H1 (cell line): Measurements from ENCODE around the gene ACSM3. TPM values are rescaled to one million over a fixed set of nuclear protein-coding genes. Genes with fewer than 3 reads are reported as not detected.

Experiments used
- CTCF ChIA-PET: fragments of 300-600 bp; sonication (Branson Sonifier 250); formaldehyde crosslinking; loops from one replicate; lab custom pipeline; 2021; ENCODE audit not compliant: partially characterized antibody; lab: Charles Lee
- POLR2A ChIA-PET: fragments of 300-600 bp; sonication (Branson Sonifier 250); formaldehyde crosslinking; loops from one replicate; lab custom pipeline; 2021; ENCODE audit warnings: inconsistent platforms; ENCODE audit not compliant: partially characterized antibody; lab: Charles Lee
- DNase-seq, 2 experiments: peaks; one replicate each; pipeline versions ENCODE4 v3.0.0 to v3.0.0-alpha.2; 2010 to 2022; ENCODE audit warnings: low spot score in 2 of 2, low read depth in 1 of 2, mixed read lengths in 1 of 2
- FAIRE-seq: peaks from 2 replicates; lab custom pipeline; 2011; peaks lifted over from hg19 to GRCh38; lab: Jason Lieb, UNC
- H2AFZ ChIP-seq: 2 replicates; pipeline ENCODE4 v1.8.1; 2012; ENCODE audit warnings: low read length, inconsistent platforms
- H2AK5ac ChIP-seq: 2 replicates; pipeline ENCODE4 v1.6.1; 2013; ENCODE audit warnings: low read depth, low read length
- H2BK120ac ChIP-seq: replicated peaks from 2 replicates; pipeline ENCODE3; 2013; ENCODE audit warnings: low read depth, low read length, inconsistent platforms
- H2BK12ac ChIP-seq: 2 replicates; pipeline ENCODE4 v1.6.1; 2013; ENCODE audit warnings: low read depth, low read length
- H2BK15ac ChIP-seq: 2 replicates; pipeline ENCODE4 v1.6.1; 2013; ENCODE audit warnings: low read length
- H2BK20ac ChIP-seq: 2 replicates; pipeline ENCODE4 v1.6.1; 2013; ENCODE audit warnings: low read length
- H2BK5ac ChIP-seq: 2 replicates; pipeline ENCODE4 v1.6.1; 2013; ENCODE audit warnings: low read depth, low read length
- H3K14ac ChIP-seq: 2 replicates; pipeline ENCODE4 v1.6.1; 2013; ENCODE audit warnings: inconsistent platforms; ENCODE audit not compliant: insufficient read length
- H3K18ac ChIP-seq: 2 replicates; pipeline ENCODE4 v1.6.1; 2013; ENCODE audit warnings: low read length; ENCODE audit errors: extremely low read depth
- H3K23ac ChIP-seq: 2 replicates; pipeline ENCODE4 v1.6.1; 2013; ENCODE audit warnings: inconsistent platforms; ENCODE audit not compliant: insufficient read length
- H3K23me2 ChIP-seq: 2 replicates; pipeline ENCODE4 v1.6.1; 2013; ENCODE audit warnings: low read depth, low read length
- H3K27ac ChIP-seq: 2 replicates; pipeline ENCODE4 v1.6.1; 2011; ENCODE audit warnings: low read depth, low read length, inconsistent platforms
- H3K27me3 ChIP-seq, 4 experiments: replicated peaks in 1 of 4; 1 replicate in 1 of 4; 2 replicates in 3 of 4; pipeline versions ENCODE4 v1.6.1 to v1.8.1; 2011 to 2013; ENCODE audit warnings: low read length in 3 of 4, mild to moderate bottlenecking in 3 of 4, inconsistent platforms in 2 of 4, mixed read lengths in 2 of 4, moderate library complexity in 1 of 4; ENCODE audit not compliant: control insufficient read depth in 3 of 4, insufficient read depth in 3 of 4; ENCODE audit errors: extremely low read depth in 1 of 4
- H3K36me3 ChIP-seq, 4 experiments: 2 replicates each; pipeline versions ENCODE4 v1.6.1 to v1.8.1; 2011 to 2013; ENCODE audit warnings: mild to moderate bottlenecking in 4 of 4, low read length in 3 of 4, moderate library complexity in 2 of 4, control low read depth in 1 of 4, inconsistent platforms in 1 of 4; ENCODE audit not compliant: insufficient read depth in 4 of 4, control insufficient read depth in 2 of 4
- H3K4ac ChIP-seq: replicated peaks from 2 replicates; pipeline ENCODE3; 2013; ENCODE audit warnings: low read length, low read depth, mixed read lengths, inconsistent platforms; ENCODE audit not compliant: insufficient read length
- H3K4me1 ChIP-seq, 4 experiments: replicated peaks in 1 of 4; 1 replicate in 1 of 4; 2 replicates in 3 of 4; pipeline versions ENCODE4 v1.6.1 to v1.8.1; 2011 to 2013; ENCODE audit warnings: low read length in 3 of 4, inconsistent platforms in 2 of 4, mixed read lengths in 1 of 4; ENCODE audit not compliant: insufficient read depth in 4 of 4, control insufficient read depth in 3 of 4
- H3K4me2 ChIP-seq, 2 experiments: 2 replicates each; pipeline versions ENCODE4 v1.6.1 to v1.8.1; 2011 to 2013; ENCODE audit warnings: low read depth in 2 of 2, low read length in 2 of 2, control low read depth in 1 of 2, inconsistent platforms in 1 of 2, mild to moderate bottlenecking in 1 of 2; ENCODE audit not compliant: insufficient read depth in 1 of 2
- H3K4me3 ChIP-seq, 4 experiments: fragments of 200-600, 300-600 bp in 1 of 4; sonication (generic), shearing (Covaris generic), sonication (Bioruptor Twin) in 1 of 4; 2 replicates each; pipeline versions ENCODE4 v1.5.1 to v1.8.1; 2011 to 2016; ENCODE audit warnings: low read length in 4 of 4, low read depth in 3 of 4, control low read depth in 2 of 4, inconsistent platforms in 2 of 4, mild to moderate bottlenecking in 2 of 4, mixed read lengths in 1 of 4, moderate library complexity in 1 of 4; ENCODE audit not compliant: insufficient read depth in 2 of 4; ENCODE audit errors: extremely low read depth in 1 of 4
- H3K56ac ChIP-seq: replicated peaks from 2 replicates; pipeline ENCODE3; 2013; ENCODE audit warnings: low read depth, mild to moderate bottlenecking, mixed read lengths, low read length, inconsistent platforms; ENCODE audit not compliant: insufficient read length
- H3K79me1 ChIP-seq: 2 replicates; pipeline ENCODE4 v1.6.1; 2013; ENCODE audit warnings: low read depth, low read length, control low read depth
- H3K79me2 ChIP-seq, 2 experiments: 2 replicates each; pipeline versions ENCODE4 v1.6.1 to v1.8.1; 2012 to 2013; ENCODE audit warnings: low read length in 2 of 2, mild to moderate bottlenecking in 2 of 2, inconsistent platforms in 1 of 2; ENCODE audit not compliant: insufficient read depth in 2 of 2, control insufficient read depth in 1 of 2
- H3K9ac ChIP-seq, 4 experiments: replicated peaks in 1 of 4; 1 replicate in 1 of 4; 2 replicates in 3 of 4; pipeline versions ENCODE4 v1.6.1 to v1.8.1; 2011 to 2013; ENCODE audit warnings: low read depth in 3 of 4, low read length in 3 of 4, control low read depth in 2 of 4, mild to moderate bottlenecking in 2 of 4, moderate library complexity in 2 of 4, inconsistent platforms in 1 of 4; ENCODE audit errors: extremely low read depth in 1 of 4
- H3K9me3 ChIP-seq, 2 experiments: 2 replicates each; pipeline versions ENCODE4 v1.6.1 to v1.8.1; 2012 to 2013; ENCODE audit warnings: mild to moderate bottlenecking in 2 of 2, moderate library complexity in 2 of 2, control low read depth in 1 of 2, inconsistent platforms in 1 of 2, low read depth in 1 of 2, low read length in 1 of 2, mixed read lengths in 1 of 2; ENCODE audit not compliant: insufficient read depth in 2 of 2
- H4K20me1 ChIP-seq, 2 experiments: replicated peaks in 1 of 2; 2 replicates each; pipeline versions ENCODE3 to v1.8.1; 2011 to 2013; ENCODE audit warnings: inconsistent platforms in 2 of 2, low read length in 2 of 2, mild to moderate bottlenecking in 1 of 2; ENCODE audit not compliant: insufficient read depth in 2 of 2, control insufficient read depth in 1 of 2
- H4K5ac ChIP-seq: 2 replicates; pipeline ENCODE4 v1.6.1; 2013; ENCODE audit warnings: low read length, low read depth, mixed read lengths, inconsistent platforms; ENCODE audit not compliant: insufficient read length
- H4K8ac ChIP-seq: 2 replicates; pipeline ENCODE4 v1.8.0; 2013; ENCODE audit warnings: mild to moderate bottlenecking, moderate library complexity, low read length, inconsistent platforms; ENCODE audit not compliant: insufficient read depth; ENCODE audit errors: extremely low read depth
- H4K91ac ChIP-seq: replicated peaks from 2 replicates; pipeline ENCODE3; 2013; ENCODE audit warnings: low read length, mixed read lengths, inconsistent platforms; ENCODE audit not compliant: insufficient read length
- CTCF ChIP-seq, 3 experiments: IDR thresholded peaks; 1 replicate in 2 of 3; 2 replicates in 1 of 3; pipeline versions ENCODE4 v1.5.1 to v1.6.1; 2011; ENCODE audit warnings: low read length in 3 of 3, mild to moderate bottlenecking in 3 of 3, inconsistent platforms in 2 of 3, low read depth in 1 of 3, moderate library complexity in 1 of 3; ENCODE audit not compliant: insufficient read depth in 1 of 3; ENCODE audit errors: control extremely low read depth in 1 of 3
- FOSL1 ChIP-seq: IDR thresholded peaks from 2 replicates; pipeline ENCODE4 v1.6.1; 2011; ENCODE audit warnings: mild to moderate bottlenecking, low read depth, low read length, moderate library complexity; ENCODE audit not compliant: insufficient read depth
- JUN ChIP-seq: IDR thresholded peaks from 2 replicates; pipeline ENCODE4 v1.6.1; 2011; ENCODE audit warnings: low read depth, mild to moderate bottlenecking, improper control_type of control experiment, low read length
- PHF8 ChIP-seq: fragments of 200-600 bp; sonication (generic); conservative IDR thresholded peaks from 2 replicates; pipeline ENCODE4 v1.7.1; 2012; ENCODE audit warnings: low read depth, mild to moderate bottlenecking, inconsistent platforms, low read length, moderate library complexity
- TAF1 ChIP-seq: IDR thresholded peaks from 2 replicates; pipeline ENCODE4 v1.6.1; 2011; ENCODE audit warnings: mild to moderate bottlenecking, low read depth, low read length
- TAF7 ChIP-seq: optimal IDR thresholded peaks from 2 replicates; pipeline ENCODE3; 2011; ENCODE audit warnings: low read depth, mild to moderate bottlenecking, inconsistent platforms, low read length, moderate library complexity, borderline replicate concordance
- YY1 ChIP-seq: IDR thresholded peaks from 2 replicates; pipeline ENCODE4 v1.6.1; 2011; ENCODE audit warnings: low read depth, mild to moderate bottlenecking, low read length
- polyA plus RNA-seq, 7 experiments: library from polyadenylated mRNA; depleted of rRNA in 3 of 7; stranded (reverse) in 5 of 7; unstranded in 2 of 7; fragments of >200 nt in 5 of 7; fragments of 200-250 nt in 2 of 7; gene quantifications; 1 replicate in 5 of 7; 2 replicates in 1 of 7; 4 replicates in 1 of 7; pipeline versions ENCODE4 v1.2.1 to v1.2.3, GENCODE V29; 2011 to 2013; ENCODE audit warnings: missing spikeins in 2 of 7, mixed read lengths in 2 of 7
- total RNA-seq: library from RNA; stranded (reverse); fragmentation: NEBNext Ultra II Directional; extraction: Animal tissue kit (Norgen Biotek cat#: 25700); gene quantifications from 2 replicates; pipeline ENCODE4 v1.2.1, GENCODE V29; 2021

ACSM3 gene
- total and polyA plus RNA-seq, 2 of the 8 experiments (the other 6 are each of a cell fraction or from before 2014, with no cell fraction given): 5.7 to 6.2 TPM

GRCh38 chr16:20846551-20846950 is 82.7 kb downstream of the ACSM3 start:
- Histone ChIP-seq H3K4me2 (no peak overlapping the region), H2BK15ac (no peak overlapping the region), H3K27ac (no peak overlapping the region), H4K8ac (no peak overlapping the region), H3K56ac (no peak overlapping the region), H3K23ac (no peak overlapping the region), H4K91ac (no peak overlapping the region), H3K79me2 (no peaks in the 10 kb centered on the region), H3K9me3 (no peaks in the 10 kb centered on the region), H3K27me3 (no peaks in the 10 kb centered on the region), H3K4ac (no peak overlapping the region), H4K20me1 (peaks cover 2% of the 10 kb centered on the region in 2 experiments), H3K36me3 (peaks cover 0 to 10% (median 2%) of the 10 kb centered on the region in 4 experiments; a peak in 2 of 8 replicates), H4K5ac (no peak overlapping the region), H2AFZ (no peak overlapping the region), H3K9ac (no peak overlapping the region), H3K23me2 (no peaks in the 10 kb centered on the region), H3K14ac (no peak overlapping the region), H3K4me3 (no peak overlapping the region), H2BK12ac (no peak overlapping the region), H2BK5ac (no peak overlapping the region), H2BK120ac (no peak overlapping the region), H2AK5ac (no peak overlapping the region), H3K4me1 (peaks cover 0 to under 1% (median 0%) of the 10 kb centered on the region in 4 experiments; a peak in 1 of 7 replicates), H2BK20ac (no peak overlapping the region), H3K79me1 (no peaks in the 10 kb centered on the region), H3K18ac (no peak overlapping the region)
- TF ChIP-seq JUN (no peak), YY1 (no peak), FOSL1 (no peak), CTCF (IDR thresholded peaks at IDR 0.05; ENCODE audit: control extremely low read depth in 1 of 3, insufficient read depth in 1 of 3, low read depth in 1 of 3, low read length in 3 of 3) (no peak), PHF8 (no peak), TAF7 (no peak), TAF1 (no peak)
- FAIRE-seq (no peak), DNase-seq (no peak)
- ChIA-PET CTCF (interaction anchor here (0.9 to 9.6 kb wide), 6 partner anchors 17 to 285 kb away, joined by 3 to 125 read pairs (median 4); no protein-coding TSS in a partner anchor), POLR2A (no interaction called here)
